GM19395 (cell line): ENCODE data around the gene TTLL11.
A peak's percentile ranks its signal among the peaks of the same experiment; 100 is the strongest.

Source experiments
- ATAC-seq: cut with Tn5 transposase; IDR thresholded peaks from one replicate; pipeline ENCODE4 v1.9.1; 2021; ENCODE audit warnings: mild to moderate bottlenecking, moderate library complexity; ENCODE audit not compliant: unreplicated experiment

The TTLL11 gene

GRCh38 chr9:121840838-121841760, 252.0 kb downstream of the TTLL11 start:
- ATAC-seq, result no peak

- peak; percentile 90 for ATAC-seq
Measured at GRCh38 chr9:121839726-121840500, 253.2 kb downstream of the TTLL11 start.

- ATAC-seq, result no peak
Measured at GRCh38 chr9:121838746-121839669, 254.1 kb downstream of the TTLL11 start.

GRCh38 chr9:121837113-121837961, 255.8 kb downstream of the TTLL11 start:
- ATAC-seq, result no peak

- ATAC-seq, result no peak
Measured at GRCh38 chr9:121836366-121836885, 256.7 kb downstream of the TTLL11 start.

- ATAC-seq, result no peak
Measured at GRCh38 chr9:121835587-121836365, 257.3 kb downstream of the TTLL11 start.

- ATAC-seq, result no peak
Measured at GRCh38 chr9:121833061-121833460, 260.0 kb downstream of the TTLL11 start.

- ATAC-seq, result no peak
Measured at GRCh38 chr9:121831869-121832268, 261.2 kb downstream of the TTLL11 start.

GRCh38 chr9:121830441-121831140, 262.5 kb downstream of the TTLL11 start:
- no peak for ATAC-seq

- no peak for ATAC-seq
Measured at GRCh38 chr9:121827251-121827967, 265.7 kb downstream of the TTLL11 start.

- no peak for ATAC-seq
Measured at GRCh38 chr9:121826711-121827110, 266.4 kb downstream of the TTLL11 start.

GRCh38 chr9:121825031-121825691, 267.9 kb downstream of the TTLL11 start:
- ATAC-seq, result no peak

- ATAC-seq, result no peak
Measured at GRCh38 chr9:121824651-121825030, 268.5 kb downstream of the TTLL11 start.

GRCh38 chr9:121823451-121824169, 269.5 kb downstream of the TTLL11 start:
- ATAC-seq, result no peak

GRCh38 chr9:121822093-121823085, 270.7 kb downstream of the TTLL11 start:
- no peak for ATAC-seq
